MV-4-11 (cell line): ENCODE results near the gene UGT1A10.
A peak's percentile ranks its signal among the peaks of the same experiment; 100 is the strongest.
"Not testable (repeated sequence)": the region's sequence is repeated elsewhere in the genome, so short reads cannot be mapped to it uniquely, and the experiment has no call there.

Source experiments
- DNase-seq: peaks from one replicate; lab custom pipeline; 2025; lab: John Stamatoyannopoulos, UW

UGT1A10 gene

DNA sequence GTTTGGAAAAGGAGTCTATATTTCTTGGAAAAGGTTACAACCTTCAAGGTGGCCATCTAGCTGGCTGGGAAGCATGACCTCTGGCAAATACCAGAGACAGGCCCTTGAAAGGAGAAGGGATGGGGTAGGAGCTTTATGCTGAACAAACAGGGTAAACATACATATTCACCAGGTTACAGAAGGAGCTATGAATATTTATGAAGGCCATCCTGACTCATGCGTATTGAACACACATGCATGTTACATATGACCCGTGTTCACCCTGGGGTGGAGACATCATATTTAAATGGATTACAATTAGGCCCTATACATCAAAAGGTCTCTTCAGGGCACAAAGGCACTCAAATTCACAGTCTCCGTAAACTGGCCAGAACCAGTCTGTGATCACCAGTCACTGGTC is 19.7 kb downstream of the UGT1A10 start:
- DNase-seq: not testable (repeated sequence)

DNA sequence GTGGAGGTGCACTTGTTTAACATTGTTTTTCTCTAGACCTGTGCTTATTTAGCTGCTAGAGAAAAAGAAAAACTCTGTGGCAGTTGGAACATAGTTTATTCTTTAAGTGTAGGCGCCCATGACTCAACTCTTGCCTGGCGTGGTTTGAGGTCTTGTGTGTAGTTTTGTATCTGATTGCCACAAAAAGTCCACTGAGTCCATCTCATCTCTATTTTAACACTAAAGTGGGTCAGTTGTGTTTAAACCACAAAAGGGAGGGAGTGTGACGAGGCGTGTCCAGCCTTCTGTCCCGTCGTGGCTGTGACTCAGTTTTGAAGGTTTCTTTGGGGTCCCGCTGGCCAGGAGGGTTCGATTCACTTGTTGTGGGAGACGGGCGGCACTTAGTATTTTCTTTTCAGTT is 20.2 kb downstream of the UGT1A10 start:
- no peak for DNase-seq

DNA sequence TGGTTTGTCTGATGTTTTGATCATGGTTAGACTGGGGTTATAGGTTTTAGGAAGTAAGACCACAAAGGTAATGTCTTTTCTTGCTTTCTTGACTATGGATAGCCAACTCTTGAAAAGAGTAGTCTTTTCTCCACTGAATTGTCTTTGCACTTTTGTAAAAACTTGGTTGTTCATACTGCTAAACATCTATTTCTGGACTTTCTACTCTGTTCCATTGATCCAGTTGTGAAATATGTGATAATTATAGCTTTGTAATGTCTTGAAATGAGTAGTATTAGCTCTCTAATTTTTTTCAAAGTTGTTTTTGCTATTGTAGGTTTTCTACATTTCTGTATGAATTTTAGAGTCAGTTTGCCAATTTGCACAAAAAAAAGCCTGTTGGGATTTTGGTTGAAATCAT is 22.4 kb downstream of the UGT1A10 start:
- no peak for DNase-seq

DNA sequence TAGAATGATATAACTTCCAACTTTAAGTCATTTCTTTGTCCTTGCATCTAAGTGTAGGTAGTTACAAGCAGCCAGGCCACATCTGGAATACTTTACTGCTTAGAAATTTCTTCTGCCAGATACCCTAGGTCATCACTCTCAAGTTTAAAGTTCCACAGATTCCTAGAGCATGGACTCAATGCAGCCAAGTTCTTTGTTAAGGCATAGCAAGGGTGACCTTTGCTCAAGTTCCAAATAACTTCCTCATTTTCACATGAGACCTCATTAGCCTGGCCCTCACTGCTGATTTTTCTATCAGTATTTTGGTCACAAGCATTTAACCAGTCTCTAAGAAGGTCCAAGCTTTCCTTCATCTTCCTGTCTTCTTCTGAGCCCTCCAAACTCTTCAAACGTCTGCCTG is 27.7 kb downstream of the UGT1A10 start:
- no peak for DNase-seq

DNA sequence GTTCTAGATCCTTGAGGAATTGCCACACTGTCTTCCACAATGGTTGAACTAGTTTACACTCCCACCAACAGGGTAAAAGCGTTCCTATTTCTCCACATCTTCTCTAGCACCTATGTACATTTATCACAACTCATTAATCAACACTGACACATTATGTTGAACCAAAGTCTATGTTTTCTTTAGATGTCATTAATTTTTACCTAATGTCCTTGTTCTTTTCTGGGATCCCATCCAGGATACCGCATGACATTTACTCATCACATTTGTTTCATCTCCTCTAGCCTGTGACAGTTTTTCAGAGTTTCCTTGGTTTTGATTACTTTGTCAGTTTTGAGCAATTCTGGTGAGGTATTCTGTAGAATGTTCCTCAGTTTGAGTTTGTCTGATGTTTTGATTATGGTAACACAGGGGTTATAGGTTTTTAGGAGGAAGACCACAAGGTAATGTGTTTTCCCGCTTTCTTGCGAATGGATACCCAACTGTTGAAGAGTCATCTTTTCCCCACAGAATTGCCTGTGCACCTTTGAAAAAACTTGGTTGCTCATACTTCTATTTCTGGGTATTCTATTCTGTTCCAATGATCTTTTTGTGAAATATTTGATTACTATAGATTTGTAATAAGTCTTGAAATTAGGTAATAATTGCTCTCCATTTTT is 32.5 kb downstream of the UGT1A10 start:
- no peak for DNase-seq

DNA sequence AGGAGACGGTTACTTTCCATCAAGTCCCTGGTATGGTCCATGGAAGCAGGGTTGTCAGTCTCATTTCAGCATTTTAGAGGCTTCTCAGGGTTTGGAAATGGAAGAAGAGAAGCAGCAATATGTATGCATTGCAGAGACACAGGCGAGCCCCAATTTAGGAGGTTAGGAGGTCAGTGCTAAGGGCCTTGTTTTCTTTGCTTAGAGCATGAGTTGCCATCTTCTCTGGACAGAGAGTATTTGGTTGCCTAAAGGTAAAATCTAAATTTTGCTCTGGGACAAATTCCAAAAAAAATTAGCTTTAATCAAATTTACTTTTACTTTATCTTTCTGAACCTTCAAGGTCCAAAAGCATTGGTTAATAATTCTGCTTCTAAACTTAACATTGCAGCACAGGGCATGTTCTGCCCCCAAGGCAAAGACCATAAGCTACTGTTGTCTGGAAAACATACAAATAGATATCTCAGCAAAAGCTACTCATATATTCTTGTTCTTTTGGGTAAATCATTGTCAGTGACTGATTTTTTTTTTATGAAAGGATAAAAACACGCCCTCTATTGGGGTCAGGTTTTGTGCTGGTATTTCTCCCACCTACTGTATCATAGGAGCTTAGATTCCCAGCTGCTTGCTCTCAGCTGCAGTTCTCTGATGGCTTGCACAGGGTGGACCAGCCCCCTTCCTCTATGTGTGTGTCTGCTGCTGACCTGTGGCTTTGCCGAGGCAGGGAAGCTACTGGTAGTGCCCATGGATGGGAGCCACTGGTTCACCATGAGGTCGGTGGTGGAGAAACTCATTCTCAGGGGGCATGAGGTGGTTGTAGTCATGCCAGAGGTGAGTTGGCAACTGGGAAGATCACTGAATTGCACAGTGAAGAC is 35.3 kb downstream of the UGT1A10 start, which contains the start of gene UGT1A9:
TSS of gene UGT1A9 (plus strand) at position 609 of the 872 bp plus-strand sequence. CDS start at position 646, 37 bp downstream.
- DNase-seq: no peak

DNA sequence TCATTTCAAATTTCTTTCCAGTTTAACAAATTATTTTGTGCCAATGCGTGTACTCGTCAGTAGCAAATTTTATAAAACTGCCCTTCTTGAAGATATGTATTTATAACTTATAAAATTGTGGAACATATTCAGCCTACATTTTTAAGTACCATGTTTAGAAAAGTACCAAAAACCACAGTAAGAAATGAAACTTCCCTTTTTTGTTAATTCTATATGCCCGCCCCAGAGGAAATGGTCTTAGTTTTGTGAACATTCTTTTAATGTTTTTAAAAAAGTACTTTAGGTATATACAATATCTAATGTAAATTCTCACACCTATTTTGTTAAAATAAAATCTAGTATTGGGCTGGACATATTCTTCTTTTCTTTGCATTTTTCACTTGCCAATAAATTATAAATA is 36.6 kb downstream of the UGT1A10 start:
- DNase-seq: peak; percentile 40

DNA sequence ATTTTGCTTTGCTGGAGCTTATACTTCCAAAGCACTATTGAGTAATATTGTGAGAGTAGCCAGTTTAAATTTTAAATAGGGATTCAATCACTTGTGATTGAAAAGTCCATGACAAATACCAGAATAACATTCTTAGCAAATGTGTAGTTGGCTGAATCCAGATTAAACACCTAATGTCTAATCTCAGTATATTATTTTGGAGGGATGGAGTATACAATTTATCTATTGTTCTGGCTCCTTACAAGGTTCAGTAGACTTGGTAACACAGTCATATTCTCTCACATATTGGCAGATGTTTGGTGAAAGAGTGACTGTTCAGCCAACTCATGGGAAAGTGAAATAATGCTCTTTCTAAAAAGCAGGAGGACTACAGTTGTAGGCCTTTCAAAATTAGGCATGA is 37.6 kb downstream of the UGT1A10 start:
- no peak for DNase-seq

DNA sequence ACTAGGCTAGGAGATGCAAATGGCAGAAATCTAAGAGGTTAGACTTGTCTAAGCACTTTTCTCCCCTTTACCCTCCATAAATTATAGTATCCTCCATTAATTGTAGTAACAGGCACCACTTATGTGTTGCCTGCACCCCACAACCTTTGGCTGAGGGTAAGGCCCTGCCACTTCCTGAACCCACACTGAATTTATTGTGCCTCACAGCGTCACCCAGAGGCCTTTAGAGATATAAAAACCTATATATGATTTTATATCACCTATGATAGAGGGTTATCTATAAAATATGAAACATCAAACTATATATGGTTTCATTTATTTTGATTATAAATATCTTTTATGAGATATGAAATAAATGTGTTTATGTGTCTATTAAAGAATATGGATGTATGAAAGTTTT is 38.1 kb downstream of the UGT1A10 start:
- DNase-seq: no peak

DNA sequence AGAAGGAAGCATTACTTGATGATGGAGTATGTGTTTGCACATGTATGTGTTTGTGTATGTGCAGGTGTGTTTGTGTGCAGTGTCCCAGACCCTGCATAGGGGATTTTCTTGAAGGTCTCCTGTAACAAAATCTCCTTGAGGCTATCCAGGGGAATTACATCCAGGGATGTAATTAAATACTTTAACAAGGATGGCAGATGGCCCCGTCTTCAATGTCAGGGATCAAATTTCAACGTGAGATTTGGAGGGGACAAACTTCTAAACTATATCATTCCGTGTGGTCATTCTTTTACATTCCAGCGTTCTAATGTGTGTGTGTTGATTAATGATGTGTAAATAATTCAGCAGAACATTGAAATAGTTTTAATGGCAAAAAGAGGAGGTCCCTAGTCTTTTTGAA is 38.7 kb downstream of the UGT1A10 start:
- no peak for DNase-seq

DNA sequence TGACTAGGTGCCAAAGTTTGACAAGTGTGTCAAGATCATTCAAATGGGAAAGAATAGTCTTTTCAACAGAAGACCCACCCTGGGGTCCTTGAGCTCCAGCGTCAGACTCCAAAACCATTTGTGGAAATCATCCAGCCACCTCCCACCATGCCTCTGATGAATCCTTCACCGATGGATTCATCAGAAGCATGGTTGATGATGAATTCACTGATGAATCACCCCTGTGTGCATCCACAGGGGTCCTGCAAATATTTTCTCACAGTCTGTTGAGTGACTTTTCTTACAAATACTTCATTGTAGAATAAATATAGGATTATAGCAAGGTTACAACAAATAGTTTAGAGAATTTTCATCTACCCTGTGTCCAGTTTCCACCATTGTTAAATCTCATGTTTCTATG is 39.8 kb downstream of the UGT1A10 start:
- DNase-seq: no peak

DNA sequence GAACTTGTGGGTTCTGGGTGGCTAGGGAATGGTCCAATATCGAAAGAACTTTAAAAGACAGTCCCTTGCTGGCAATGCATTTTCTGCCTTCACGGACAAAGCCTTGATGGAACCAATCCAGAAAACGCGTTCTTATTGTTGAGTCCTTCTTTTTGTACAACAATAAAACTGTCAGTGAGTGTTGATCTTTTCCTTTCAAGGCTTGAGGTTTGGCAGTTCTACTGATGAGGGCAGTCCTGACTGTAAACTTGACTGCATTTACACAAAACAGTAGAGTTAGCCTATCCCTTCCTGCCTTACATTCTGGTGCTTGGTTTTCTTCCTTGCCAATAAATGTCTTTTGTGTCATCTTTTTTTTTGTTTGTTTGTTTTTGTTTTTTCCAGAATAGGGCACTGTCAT is 42.9 kb downstream of the UGT1A10 start:
- no peak for DNase-seq

DNA sequence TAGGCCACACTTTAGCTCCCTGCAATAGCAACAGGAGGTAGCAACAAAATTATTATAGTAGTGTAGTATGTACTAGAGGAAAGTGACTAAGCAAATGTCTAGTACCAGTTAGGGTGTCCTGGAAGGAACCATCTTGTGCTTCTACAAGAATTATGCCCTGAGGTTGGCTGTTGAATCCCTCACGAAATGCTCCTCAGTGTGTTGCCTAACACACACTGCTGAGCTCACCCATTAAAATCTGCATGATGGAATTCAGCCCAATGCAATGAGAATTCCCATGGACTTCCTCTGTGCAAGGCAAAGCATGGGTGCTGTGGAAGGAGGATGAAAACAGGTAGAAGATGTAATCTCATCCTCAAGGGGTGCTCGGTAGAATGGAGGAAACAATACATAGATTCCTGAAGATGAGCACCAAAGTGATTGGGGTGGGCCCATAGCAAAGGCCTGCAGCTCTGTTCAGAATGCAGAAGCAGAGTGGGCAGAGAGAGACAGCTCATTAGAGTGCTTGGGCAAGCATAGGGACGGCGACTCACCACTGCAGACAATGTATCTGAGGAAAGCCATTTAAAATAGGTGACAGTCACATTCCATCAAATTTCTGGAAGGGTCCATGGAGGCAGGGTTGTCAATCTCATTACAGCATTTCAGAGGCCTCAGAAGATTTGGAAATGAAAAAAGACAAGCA is 44.3 kb downstream of the UGT1A10 start:
- DNase-seq: no peak

DNA sequence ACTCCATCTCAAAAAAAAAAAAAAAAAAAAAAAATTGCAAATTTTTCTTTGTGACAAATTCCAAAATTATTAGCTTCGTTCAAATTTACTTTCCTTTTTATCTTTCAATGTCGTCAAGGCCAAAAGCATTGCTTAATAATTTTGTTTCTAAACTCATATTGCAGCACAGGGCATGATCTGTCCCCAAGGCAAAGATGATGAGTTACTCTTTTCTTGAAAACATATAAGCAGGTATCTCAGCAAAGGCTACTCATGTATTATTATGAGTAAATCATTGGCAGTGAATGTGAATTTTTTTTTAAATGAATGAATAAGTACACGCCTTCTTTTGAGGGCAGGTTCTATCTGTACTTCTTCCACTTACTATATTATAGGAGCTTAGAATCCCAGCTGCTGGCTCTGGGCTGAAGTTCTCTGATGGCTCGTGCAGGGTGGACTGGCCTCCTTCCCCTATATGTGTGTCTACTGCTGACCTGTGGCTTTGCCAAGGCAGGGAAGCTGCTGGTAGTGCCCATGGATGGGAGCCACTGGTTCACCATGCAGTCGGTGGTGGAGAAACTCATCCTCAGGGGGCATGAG is 45.4 kb downstream of the UGT1A10 start, which contains the start of gene UGT1A7:
TSS of gene UGT1A7 (plus strand) at position 381 of the 579 bp plus-strand sequence. CDS start at position 418, 37 bp downstream.
- no peak for DNase-seq

DNA sequence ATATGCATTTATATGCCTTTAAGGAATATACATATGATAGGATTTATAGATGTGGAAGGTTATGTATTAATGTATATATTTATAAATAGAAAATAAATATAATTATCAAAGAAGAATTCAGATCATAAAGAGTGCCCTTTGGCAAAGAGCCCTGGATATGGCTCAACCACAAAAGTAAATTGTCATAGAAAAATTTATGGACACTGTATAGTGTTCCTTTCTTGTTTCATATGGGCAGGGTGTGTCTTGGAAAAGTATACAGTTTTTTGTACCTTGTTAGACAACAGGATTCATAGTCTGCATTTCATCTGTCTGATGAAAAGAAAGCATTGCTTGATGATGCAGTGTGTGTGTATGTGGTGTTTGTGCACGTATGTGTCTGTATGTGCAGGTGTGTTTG is 48.4 kb downstream of the UGT1A10 start:
- DNase-seq: no peak

DNA sequence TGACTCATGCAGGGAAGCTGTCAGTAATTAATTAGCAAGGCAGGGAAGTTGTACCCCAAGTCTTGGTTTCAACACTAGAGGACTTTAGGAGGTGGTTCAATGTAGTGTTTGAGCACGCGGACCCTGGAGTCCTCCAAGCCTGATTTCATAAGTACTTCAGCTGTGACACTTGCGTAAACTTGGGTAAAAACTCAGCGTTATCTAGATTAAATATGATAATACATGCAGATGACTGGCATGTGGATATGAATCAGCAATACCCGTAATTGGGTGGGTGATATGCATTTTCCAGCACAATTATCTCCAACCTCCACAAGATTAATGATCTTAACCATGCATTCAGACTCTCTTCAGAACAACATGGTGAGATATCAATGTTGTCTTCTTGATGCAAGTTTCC is 50.7 kb downstream of the UGT1A10 start:
- peak; percentile 3 for DNase-seq

DNA sequence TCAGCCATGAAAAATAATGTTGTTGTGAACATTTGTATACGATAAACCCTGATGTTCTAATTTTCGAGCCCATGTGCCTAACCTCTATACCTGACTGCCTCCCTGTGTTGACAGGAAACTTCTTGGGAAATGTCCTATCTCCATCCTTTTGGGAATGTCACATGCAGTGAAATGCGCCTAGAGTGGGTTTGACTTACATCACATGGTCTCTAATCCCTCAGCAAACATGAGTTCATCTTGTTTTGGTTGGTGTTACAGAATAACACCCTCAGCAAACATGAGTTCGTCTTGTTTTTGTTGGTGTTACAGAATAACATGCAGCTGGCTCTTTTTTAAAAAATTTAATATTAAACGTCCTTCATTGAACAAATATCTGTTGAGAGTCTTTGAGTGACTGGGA is 52.1 kb downstream of the UGT1A10 start:
- DNase-seq: no peak

DNA sequence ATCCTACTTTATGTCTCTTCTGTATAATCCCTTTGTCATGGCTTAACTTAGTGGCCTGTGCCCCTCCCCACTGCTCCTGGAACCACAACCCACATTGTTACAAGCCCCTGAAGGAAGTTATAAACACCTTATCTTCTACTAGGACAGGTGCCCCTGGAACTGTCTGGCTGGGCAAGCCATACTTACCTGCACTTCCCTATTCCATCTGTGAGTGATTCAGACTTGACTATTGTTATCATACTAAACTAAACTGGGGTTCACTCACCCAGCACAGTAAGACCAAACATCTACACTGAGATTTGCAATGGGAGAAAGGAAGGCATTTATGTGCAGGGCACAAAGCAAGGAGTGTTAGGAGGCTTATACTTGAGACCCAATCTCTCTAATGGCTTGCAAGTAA is 52.8 kb downstream of the UGT1A10 start:
- DNase-seq: no peak

DNA sequence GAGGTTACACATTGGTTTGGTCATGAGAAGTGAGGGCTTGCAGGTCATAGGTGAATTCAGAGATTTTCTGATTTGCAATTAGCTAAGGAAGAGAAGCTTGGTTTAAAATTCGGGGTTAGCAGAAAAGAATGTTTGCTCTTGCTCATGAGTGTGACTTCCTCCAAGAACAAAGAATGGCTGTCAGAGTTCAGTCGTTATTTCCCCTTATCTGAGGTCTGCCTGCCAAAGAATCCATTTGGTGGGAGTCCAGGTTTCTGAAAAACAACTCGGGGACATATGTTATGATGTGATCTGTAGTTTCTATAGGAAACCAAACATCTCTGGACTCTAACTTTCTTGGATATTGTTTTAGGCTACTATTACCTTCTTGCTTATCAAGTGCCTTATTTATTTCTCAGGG is 53.3 kb downstream of the UGT1A10 start:
- peak; percentile 15 for DNase-seq

DNA sequence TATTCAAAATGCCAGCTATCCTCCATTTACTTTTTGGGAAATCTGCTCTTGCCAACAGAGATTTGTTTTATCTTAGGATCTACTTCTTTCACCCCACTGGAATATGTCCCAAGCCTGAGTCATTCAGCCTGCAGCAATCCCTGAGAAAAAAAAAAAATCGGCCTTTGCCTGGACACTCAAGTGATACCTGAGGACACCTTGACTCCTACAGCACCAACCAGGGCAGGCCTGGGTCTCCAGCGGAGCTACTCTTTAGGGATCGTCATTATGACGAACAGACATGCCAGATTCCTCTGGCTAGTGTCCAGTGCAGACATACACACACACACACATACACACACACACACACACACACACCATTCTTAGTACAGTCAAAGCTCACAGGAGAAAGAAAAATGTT is 54.2 kb downstream of the UGT1A10 start:
- DNase-seq: no peak

DNA sequence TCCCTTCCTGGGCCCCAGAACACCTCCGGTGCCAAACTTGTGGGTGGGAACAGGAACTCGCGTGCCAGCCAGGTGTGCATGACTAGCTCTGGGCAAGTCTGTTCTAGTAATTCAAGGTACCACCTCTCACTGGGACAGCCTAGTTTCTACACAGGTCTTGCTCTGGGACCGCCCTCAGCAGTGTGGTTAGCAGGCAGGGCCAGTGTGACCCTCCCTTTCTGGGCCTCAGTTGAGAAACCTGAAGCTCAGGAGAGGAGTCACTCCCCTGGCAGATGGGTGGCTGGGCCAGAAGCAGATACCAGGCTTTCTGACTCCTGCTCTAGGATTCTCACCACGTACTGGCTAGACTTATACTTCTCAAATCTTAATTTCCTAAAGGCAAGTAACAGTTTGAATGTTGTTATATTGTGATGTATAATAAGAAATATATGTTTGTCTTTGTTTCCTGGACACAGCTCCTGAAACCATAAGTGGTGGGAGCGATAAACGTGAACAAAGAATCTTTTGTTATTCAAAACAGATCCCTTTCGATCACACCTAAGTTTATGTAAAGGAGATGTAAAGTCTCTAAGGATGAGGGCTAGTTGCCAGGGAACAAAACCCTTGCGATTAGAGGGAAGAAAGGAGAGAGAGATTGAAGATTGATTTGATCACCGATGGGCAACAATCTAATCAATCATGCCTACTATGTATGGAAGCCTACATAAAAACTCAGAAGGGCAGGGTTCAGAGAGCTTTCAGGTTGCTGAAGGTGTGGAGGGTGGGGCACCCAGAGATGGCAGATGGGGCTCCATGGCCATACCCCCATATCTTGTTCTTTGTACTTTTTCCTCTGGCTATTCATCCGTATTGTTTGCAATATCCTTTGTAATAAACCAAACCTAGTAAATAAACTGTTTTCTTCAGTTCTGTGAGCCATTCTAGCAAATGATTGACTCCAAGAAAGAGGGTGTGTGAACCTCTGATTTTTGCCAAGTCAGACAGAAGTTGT is 55.5 kb downstream of the UGT1A10 start:
- DNase-seq: no peak
